GM12891 (cell line): Measurements from ENCODE around the gene GDF7.
"Not testable (repeated sequence)": the region's sequence is repeated elsewhere in the genome, so short reads cannot be mapped to it uniquely, and the experiment has no call there.

Source experiments
- DNase-seq: peaks from one replicate; pipeline ENCODE4 v3.0.0; 2011; ENCODE audit warnings: low spot score; ENCODE audit not compliant: insufficient read length
- FAIRE-seq: peaks from 2 replicates; lab custom pipeline; 2011; peaks lifted over from hg19 to GRCh38; lab: Jason Lieb, UNC
- PAX5 ChIP-seq: IDR thresholded peaks from 2 replicates; pipeline ENCODE4 v1.6.1; 2011; ENCODE audit warnings: low read length, moderate library complexity, mild to moderate bottlenecking; ENCODE audit not compliant: insufficient read depth, severe bottlenecking
- POLR2A ChIP-seq: IDR thresholded peaks from 2 replicates; pipeline ENCODE4 v1.6.1; 2011; ENCODE audit warnings: low read depth, low read length, control low read depth
- POLR2AphosphoS5 ChIP-seq: IDR thresholded peaks from 2 replicates; pipeline ENCODE4 v1.6.1; 2011; ENCODE audit warnings: low read depth, low read length, control low read depth
- POU2F2 ChIP-seq: IDR thresholded peaks from 2 replicates; pipeline ENCODE4 v1.6.1; 2011; ENCODE audit warnings: low read depth, mild to moderate bottlenecking, control low read depth, low read length, moderate library complexity
- SPI1 ChIP-seq: IDR thresholded peaks from 2 replicates; pipeline ENCODE4 v1.6.1; 2011; ENCODE audit warnings: low read depth, low read length, control low read depth
- TAF1 ChIP-seq: IDR thresholded peaks from 2 replicates; pipeline ENCODE4 v1.6.1; 2011; ENCODE audit warnings: low read depth, low read length, control low read depth

Gene GDF7

DNA sequence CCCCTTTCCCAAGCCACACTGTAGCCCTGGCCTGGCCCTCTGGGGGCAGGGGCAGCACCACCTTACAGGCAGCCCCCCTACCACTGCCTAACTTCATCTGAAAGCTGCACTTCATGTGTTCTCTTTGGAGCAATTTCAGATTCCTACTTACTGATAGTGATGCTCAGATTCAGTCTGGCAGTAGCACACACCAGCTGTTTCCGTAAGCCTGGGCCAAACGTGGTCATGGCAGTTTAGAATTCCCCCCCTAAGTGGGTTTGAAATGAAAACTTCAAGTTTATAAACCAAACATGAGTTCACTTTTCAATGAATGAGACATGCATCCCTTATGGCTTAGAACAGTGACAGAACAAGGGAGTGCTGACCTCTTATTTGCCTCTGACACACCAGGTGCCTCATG is 29.4 kb downstream of the GDF7 start:
- TF ChIP-seq SPI1 (no peak), TAF1 (no peak)
- FAIRE-seq = no peak
- no peak for DNase-seq

DNA sequence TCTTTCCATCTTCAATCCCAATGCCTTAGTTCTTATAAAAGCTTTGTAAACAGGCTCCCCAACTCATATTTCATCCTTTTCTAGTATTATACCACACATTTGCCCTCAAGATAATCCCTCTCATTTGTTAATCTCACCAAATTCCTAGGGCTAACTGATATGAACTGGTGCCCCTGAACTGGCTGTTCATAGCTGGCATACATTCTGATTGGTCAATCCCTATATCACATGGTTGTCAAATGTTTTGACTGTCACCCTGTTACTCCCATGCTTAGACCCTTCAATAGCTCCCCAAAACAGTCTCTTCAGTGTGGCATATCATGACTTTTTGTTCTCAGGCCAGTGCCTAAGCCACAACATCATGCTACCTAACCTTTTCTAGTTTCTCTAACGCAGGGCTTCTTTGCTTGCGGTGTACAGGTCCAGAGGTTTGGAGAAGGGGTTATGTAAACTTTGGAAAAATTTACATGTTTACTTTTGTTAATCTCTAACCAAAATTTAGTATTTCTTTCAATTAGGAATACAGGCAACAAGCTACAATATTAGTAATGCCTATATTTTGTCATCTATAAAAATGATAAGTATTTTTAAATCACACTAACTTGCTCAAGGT is 30.5 kb downstream of the GDF7 start:
- FAIRE-seq (no peak), DNase-seq (no peak)
- no peak for TF ChIP-seq POLR2A
- TF ChIP-seq PAX5 = no peak
- TF ChIP-seq TAF1 = no peak
- TF ChIP-seq POU2F2 = no peak
- no peak for TF ChIP-seq POLR2AphosphoS5
- TF ChIP-seq SPI1 = no peak

DNA sequence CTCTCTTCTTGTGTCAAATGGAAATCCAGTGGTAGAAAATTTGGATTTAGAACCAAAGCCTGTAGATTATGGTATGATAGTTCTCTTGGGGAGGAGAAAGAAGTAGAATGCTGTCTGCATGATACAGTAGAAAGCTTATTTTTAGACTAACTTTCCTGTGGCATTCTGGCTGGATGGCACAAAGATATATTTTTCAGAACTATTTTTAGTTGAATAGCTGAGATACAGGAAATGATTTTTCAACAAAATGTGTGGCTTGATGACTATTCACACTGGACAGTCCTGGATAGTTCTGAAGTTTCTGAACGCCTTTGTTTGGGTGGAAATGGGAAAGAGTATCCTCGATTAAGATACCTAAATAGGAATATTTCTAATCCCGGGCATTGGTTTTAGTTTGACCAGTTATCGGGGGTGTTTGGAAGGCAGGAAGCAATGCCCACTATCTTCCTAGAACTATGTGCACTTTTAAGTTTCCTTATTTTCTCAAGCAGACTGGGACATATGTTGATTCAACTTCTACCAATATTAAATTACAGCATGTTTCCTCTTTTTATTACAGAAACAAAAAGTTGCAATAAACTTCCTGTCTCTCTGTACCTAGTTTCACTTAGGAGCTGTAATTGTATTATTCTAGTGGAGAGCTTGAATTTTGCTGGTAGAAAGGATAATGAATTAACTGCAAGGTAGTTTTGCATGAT is 32.1 kb downstream of the GDF7 start:
- FAIRE-seq (peak; percentile 16), DNase-seq (no peak)
- no peak for TF ChIP-seq PAX5
- no peak for TF ChIP-seq POU2F2
- no peak for TF ChIP-seq SPI1
- no peak for TF ChIP-seq POLR2A
- no peak for TF ChIP-seq POLR2AphosphoS5
- no peak for TF ChIP-seq TAF1

DNA sequence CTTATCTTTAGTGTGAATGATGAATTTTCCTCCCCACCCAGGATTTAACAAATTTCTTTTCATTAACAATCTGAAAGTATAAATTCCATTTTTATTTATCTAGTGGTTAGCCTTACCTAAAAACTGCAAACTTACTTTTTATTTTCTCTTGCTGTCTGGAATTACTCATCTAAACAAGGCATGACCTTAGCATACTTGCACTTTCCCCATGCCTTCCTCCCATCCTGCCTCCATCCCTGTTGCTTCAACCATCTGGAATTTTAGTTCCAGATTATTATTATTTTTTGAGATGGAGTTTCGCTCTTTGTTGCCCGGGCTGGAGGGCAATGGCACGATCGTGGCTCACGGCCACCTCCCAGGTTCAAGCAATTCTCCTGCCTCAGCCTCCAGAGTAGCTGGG is 35.6 kb downstream of the GDF7 start:
- FAIRE-seq = no peak
- no peak for TF ChIP-seq POLR2A
- no peak for TF ChIP-seq POLR2AphosphoS5
- TF ChIP-seq SPI1 = no peak
- TF ChIP-seq POU2F2 = no peak
- no peak for TF ChIP-seq PAX5
- no peak for TF ChIP-seq TAF1
- DNase-seq = no peak

DNA sequence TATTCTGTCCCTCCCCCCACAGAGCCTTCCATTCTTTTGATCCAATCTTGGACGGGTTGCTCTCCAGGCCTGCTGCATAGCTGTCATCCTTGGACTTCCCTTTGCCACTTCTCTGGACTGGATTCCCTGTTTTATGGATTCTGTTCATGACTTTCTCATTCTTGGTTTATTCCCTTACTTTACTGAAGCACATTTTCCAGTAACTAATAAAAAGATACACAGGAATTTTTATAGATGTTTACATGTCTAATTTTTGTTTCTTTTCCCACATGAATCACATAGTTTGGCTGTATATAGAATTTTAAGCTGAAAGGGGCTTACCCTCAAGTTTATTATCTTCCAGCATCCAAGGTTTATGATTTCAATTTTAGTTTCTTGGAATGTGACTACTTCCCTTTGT is 37.9 kb downstream of the GDF7 start:
- TF ChIP-seq POLR2AphosphoS5 (no peak), POLR2A (no peak)
- DNase-seq (no peak), FAIRE-seq (no peak)

DNA sequence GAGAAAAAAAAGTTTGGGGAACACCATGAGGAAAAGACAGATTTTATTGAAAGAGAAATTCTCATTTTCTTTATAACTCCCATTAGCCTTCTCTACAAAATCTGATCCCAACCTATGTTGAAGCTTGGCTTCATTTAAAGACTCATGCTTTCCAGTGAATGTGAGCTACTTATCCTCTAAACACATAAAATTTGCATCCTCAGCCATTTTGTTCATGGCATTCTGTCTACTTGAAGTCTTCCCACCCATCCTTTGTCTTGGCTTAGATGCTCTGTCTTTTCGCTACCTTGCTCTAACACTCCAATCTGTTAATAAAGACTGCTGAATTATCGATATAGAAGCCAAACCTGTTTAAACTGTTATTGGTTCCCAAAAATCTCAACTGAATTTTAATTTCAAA is 39.3 kb downstream of the GDF7 start:
- no peak for TF ChIP-seq POLR2AphosphoS5
- TF ChIP-seq POU2F2 = no peak
- TF ChIP-seq POLR2A = no peak
- no peak for TF ChIP-seq TAF1
- TF ChIP-seq PAX5 = no peak
- no peak for TF ChIP-seq SPI1
- no peak for FAIRE-seq
- DNase-seq = no peak

DNA sequence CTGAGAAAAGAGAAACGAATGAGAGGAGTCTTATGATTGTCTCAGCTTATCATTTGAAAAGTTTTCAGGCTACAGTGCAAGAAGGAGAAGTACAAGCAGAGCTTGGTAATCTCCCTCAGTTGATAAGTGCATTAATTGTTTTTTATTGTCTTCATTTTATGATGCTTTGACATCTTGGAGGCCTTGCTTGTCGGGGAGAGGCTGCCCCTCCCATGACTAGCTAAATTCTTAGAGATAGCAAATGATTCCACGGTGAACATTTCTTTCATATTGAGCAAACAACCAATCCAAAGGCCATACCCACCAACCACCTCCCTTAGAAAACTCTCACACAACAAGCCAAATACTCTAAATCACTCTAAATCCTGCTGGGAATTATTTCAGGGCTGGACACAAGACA is 39.8 kb downstream of the GDF7 start:
- DNase-seq = no peak
- no peak for TF ChIP-seq PAX5
- TF ChIP-seq SPI1 = no peak
- no peak for TF ChIP-seq POU2F2
- TF ChIP-seq TAF1 = no peak
- no peak for TF ChIP-seq POLR2AphosphoS5
- TF ChIP-seq POLR2A = no peak
- no peak for FAIRE-seq

DNA sequence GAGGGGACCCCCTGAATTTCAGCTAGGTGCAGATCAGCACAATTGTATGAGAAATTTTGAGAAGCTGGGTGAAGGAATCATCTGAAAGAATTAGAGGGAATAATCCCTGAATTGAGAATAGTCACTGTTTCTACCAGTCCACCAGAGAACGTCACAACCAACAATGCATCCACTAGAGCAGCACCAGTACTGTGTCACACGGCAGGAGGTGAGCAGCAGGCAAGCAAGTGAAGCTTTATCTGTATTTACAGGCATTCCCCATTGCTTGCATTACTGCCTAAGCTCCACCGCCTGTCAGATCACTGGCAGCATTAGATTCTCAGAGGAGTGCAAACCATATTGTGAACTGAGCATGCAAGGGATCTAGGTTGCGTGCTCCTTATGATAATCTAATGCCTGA is 40.7 kb downstream of the GDF7 start:
- TF ChIP-seq POLR2AphosphoS5 (no peak), SPI1 (no peak), POU2F2 (no peak), PAX5 (no peak), TAF1 (no peak), POLR2A (no peak)
- DNase-seq = no peak

DNA sequence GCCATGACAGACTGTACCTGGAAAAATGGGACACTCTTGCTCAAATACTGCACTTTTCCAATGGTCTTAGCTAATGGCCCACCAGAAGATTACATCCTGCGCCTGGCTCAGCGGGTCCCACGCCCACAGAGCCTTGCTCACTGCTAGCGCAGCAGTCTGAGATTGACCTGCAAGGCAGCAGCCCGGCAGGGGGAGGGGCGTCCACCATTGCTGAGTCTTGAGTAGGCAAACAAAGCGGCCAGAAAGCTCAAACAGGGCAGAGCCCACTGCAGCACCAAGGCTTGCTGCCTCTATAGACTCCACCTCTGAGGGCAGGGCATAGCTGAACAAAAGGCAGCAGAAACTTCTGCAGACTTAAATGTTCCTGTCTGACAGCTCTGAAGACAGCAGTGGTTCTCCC is 44.7 kb downstream of the GDF7 start:
- not testable (repeated sequence) for DNase-seq, FAIRE-seq

More for the DNA sequence above, 40.7 kb downstream of the GDF7 start:
- no peak for FAIRE-seq

DNA sequence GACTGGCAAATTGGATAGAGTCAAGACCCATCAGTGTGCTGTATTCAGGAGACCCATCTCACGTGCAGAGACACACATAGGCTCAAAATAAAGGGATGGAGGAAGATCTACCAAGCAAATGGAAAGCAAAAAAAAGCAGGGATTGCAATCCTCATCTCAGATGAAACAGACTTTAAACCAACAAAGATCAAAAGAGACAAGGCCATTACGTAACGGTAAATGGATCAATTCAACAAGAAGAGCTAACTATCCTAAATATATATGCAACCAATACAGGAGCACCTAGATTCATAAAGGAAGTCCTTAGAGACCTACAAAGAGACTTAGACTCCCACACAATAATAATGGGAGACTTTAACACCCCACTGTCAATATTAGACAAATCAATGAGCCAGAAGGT is 46.6 kb downstream of the GDF7 start:
- not testable (repeated sequence) for DNase-seq, FAIRE-seq

DNA sequence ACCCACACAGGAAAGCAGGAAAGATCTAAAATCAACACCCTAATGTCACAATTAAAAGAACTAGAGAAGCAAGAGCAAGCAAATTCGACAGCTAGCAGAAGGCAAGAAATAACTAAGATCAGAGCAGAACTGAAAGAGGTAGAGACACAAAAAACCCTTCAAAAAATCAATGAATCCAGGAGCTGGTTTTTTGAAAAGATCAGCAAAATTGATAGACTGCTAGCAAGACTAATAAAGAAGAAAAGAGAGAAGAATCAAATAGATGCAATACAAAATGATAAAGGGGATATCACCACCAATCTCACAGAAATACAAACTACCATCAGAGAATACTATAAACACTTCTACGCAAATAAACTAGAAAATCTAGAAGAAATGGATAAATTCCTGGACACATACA is 47.5 kb downstream of the GDF7 start:
- FAIRE-seq, DNase-seq: not testable (repeated sequence)

DNA sequence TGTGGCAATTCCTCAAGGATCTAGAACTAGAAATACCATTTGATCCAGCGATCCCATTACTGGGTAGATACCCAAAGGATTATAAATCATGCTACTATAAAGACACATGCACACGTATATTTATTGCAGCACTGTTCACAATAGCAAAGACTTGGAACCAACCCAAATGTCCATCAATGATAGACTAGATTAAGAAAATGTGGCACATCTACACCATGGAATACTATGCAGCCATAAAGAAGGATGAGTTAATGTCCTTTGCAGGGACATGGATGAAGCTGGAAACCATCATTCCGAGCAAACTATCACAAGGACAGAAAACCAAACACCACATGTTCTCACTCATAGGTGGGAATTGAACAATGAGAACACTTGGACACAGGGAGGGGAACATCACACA is 49.2 kb downstream of the GDF7 start:
- not testable (repeated sequence) for DNase-seq, FAIRE-seq
